HG02623 (cell line): ENCODE measurements around the gene CDK11B.
A peak's percentile ranks its signal among the peaks of the same experiment; 100 is the strongest.
"Not testable (repeated sequence)": the region's sequence is repeated elsewhere in the genome, so short reads cannot be mapped to it uniquely, and the experiment has no call there.

ENCODE experiments used
- ATAC-seq: cut with Tn5 transposase; IDR thresholded peaks from one replicate; pipeline ENCODE4 v1.9.1; 2021; ENCODE audit warnings: moderate library complexity; ENCODE audit not compliant: unreplicated experiment

The CDK11B gene

GRCh38 chr1:1683104-1683905 is 24.5 kb upstream of the CDK11B start:
- no peak for ATAC-seq

- ATAC-seq, result no peak
Observed at GRCh38 chr1:1680912-1681273, 22.1 kb upstream of the CDK11B start.

- no peak for ATAC-seq
Observed at GRCh38 chr1:1680031-1680911, 21.5 kb upstream of the CDK11B start.

- peak; percentile 15 for ATAC-seq
Observed at GRCh38 chr1:1678581-1679380, 20.0 kb upstream of the CDK11B start.

GRCh38 chr1:1677718-1678580 is 19.1 kb upstream of the CDK11B start:
- ATAC-seq, result peak; percentile 51

- not testable (repeated sequence) for ATAC-seq
Observed at GRCh38 chr1:1676087-1676486, 17.3 kb upstream of the CDK11B start.

- not testable (repeated sequence) for ATAC-seq
Observed at GRCh38 chr1:1675218-1675617, 16.4 kb upstream of the CDK11B start.

- not testable (repeated sequence) for ATAC-seq
Observed at GRCh38 chr1:1674806-1675205, 16.0 kb upstream of the CDK11B start.

- ATAC-seq, result no peak
Observed at GRCh38 chr1:1672181-1672965, 13.6 kb upstream of the CDK11B start.

- ATAC-seq, result no peak
Observed at GRCh38 chr1:1671365-1672119, 12.7 kb upstream of the CDK11B start.

GRCh38 chr1:1670866-1671265 is 12.1 kb upstream of the CDK11B start:
- no peak for ATAC-seq

- ATAC-seq, result no peak
Observed at GRCh38 chr1:1669468-1670440, 10.9 kb upstream of the CDK11B start.

GRCh38 chr1:1666526-1666925 is 7.7 kb upstream of the CDK11B start:
- ATAC-seq, result no peak

GRCh38 chr1:1665815-1666251 is 7.0 kb upstream of the CDK11B start:
- ATAC-seq, result no peak

GRCh38 chr1:1664941-1665814 is 6.4 kb upstream of the CDK11B start:
- ATAC-seq, result no peak

- not testable (repeated sequence) for ATAC-seq
Observed at GRCh38 chr1:1664318-1664717, 5.5 kb upstream of the CDK11B start.
